HG03565 (cell line): Measurements from ENCODE around the gene FAM83D.
A peak's percentile ranks its signal among the peaks of the same experiment; 100 is the strongest.

Experiments used
- ATAC-seq: cut with Tn5 transposase; IDR thresholded peaks from one replicate; pipeline ENCODE4 v1.9.1; 2021; ENCODE audit warnings: mild to moderate bottlenecking, moderate library complexity; ENCODE audit not compliant: unreplicated experiment

The FAM83D gene, protein sequence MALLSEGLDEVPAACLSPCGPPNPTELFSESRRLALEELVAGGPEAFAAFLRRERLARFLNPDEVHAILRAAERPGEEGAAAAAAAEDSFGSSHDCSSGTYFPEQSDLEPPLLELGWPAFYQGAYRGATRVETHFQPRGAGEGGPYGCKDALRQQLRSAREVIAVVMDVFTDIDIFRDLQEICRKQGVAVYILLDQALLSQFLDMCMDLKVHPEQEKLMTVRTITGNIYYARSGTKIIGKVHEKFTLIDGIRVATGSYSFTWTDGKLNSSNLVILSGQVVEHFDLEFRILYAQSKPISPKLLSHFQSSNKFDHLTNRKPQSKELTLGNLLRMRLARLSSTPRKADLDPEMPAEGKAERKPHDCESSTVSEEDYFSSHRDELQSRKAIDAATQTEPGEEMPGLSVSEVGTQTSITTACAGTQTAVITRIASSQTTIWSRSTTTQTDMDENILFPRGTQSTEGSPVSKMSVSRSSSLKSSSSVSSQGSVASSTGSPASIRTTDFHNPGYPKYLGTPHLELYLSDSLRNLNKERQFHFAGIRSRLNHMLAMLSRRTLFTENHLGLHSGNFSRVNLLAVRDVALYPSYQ

GRCh38 chr20:38926142-38926933 is at the start of gene FAM83D:
TSS of gene FAM83D (plus strand) at chr20:38926417. CDS start at chr20:38926443, 26 bp downstream.
- peak; percentile 87 for ATAC-seq

DNA sequence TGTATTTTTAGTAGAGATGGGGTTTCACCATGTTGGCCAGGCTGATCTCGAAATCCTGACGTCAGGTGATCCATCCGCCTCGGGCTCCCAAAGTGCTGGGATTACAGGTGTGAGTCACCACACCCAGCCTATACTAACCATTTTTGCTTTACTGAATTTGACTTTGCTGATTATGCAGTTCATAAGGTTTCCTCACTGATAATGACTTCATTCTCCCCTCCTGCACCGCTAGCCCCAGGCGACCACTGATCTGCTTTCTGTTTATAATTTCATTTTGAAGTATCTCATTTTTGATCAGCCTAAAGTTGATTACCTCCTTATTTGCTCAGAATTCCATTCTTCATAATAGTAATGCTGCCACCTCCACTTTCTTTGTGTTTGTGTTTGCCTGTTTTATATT is 48.7 kb upstream of the FAM83D start:
- ATAC-seq: no peak

- ATAC-seq: no peak
Measured at GRCh38 chr20:38878866-38879265, 47.4 kb upstream of the FAM83D start.

GRCh38 chr20:38880952-38881735 is 45.1 kb upstream of the FAM83D start:
- no peak for ATAC-seq

DNA sequence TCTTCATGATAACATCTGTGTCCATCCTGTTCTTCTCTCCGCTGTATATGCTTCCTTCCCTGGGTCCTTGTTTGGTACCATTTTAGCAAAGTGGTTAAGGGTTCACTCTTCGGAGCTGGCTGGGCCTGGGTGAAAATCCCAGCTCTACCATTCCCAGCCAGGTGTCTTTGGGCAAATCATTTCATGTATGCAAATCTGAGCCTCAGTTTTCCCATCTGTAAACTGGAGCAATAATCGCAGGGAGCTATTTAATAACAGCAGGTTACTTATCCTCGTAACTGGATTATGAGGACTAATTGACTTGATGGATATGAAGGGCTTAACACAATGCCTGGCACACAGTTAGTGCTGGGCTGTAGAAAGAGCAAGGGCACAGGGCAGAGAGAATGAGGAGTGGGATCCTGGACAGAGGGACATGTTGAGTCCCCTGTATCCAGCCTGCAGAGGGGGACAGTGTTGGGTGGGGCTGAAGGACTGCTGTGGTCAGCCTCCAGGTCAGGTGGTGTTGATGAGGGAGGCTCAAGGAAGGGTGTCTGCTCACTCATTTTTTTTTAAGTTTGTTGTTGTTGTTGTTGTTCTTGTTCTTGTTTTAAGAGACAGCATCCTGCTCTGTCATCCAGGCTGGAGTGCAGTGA is 44.3 kb upstream of the FAM83D start:
- no peak for ATAC-seq

- no peak for ATAC-seq
Measured at GRCh38 chr20:38882600-38882999, 43.6 kb upstream of the FAM83D start.

- no peak for ATAC-seq
Measured at GRCh38 chr20:38883081-38883980, 42.9 kb upstream of the FAM83D start.

- ATAC-seq: no peak
Measured at GRCh38 chr20:38883981-38884733, 42.1 kb upstream of the FAM83D start.

- no peak for ATAC-seq
Measured at GRCh38 chr20:38885357-38885756, 40.9 kb upstream of the FAM83D start.

DNA sequence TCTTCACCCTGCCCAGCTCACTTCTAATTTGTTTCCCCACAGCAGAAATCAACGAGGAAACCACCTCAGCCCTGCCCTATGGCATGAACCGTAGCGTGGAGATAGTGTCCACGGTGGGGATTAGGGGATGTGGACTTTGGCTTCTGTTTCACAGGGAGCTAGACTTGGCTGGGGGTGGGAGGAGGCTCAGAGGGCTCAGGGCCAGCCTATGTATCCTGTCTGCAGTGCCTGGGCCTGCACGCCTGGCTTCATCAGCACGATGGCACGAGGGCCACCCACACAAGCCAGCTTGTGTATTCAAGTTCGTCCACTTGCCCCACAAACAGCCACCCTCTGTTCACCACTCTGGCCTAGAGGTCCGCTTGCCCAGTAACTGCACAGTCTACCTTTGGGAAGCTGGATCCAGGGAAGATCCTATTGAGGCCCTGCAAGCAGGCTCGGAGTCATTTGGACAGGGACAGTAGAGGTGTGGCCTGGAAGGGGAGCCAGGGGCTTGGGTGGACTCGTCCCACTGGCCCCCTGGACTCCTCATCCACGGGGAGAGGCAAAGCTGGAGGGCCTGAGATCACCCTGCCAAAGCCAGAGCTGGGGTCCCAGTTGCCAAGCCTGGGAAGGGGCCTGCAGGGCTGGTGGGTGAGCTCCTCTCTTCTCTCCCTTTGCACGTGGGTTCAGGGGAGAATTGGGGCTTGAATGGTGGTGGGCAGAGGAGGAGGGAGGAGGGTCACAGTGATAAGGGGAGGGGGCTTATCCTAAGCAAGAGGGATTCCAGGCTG is 38.0 kb upstream of the FAM83D start:
- no peak for ATAC-seq

GRCh38 chr20:38889050-38889449 is 37.2 kb upstream of the FAM83D start:
- no peak for ATAC-seq

GRCh38 chr20:38889792-38890496 is 36.3 kb upstream of the FAM83D start:
- ATAC-seq: no peak

DNA sequence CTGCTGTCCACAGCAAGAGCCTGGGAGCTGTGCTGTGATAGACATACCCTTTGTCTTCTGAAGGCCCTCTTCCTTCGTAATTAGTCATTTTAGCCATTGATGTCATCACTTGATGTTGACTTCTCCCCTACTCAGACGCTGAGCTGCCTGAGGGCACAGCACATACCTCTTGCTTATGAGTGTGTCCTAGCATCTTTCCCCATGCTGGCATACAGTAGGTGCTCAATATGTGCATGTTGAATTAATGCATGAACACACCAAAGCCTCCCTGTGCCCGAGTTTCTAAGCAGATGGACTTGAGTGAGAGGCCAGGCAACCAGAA is 35.8 kb upstream of the FAM83D start:
- no peak for ATAC-seq

DNA sequence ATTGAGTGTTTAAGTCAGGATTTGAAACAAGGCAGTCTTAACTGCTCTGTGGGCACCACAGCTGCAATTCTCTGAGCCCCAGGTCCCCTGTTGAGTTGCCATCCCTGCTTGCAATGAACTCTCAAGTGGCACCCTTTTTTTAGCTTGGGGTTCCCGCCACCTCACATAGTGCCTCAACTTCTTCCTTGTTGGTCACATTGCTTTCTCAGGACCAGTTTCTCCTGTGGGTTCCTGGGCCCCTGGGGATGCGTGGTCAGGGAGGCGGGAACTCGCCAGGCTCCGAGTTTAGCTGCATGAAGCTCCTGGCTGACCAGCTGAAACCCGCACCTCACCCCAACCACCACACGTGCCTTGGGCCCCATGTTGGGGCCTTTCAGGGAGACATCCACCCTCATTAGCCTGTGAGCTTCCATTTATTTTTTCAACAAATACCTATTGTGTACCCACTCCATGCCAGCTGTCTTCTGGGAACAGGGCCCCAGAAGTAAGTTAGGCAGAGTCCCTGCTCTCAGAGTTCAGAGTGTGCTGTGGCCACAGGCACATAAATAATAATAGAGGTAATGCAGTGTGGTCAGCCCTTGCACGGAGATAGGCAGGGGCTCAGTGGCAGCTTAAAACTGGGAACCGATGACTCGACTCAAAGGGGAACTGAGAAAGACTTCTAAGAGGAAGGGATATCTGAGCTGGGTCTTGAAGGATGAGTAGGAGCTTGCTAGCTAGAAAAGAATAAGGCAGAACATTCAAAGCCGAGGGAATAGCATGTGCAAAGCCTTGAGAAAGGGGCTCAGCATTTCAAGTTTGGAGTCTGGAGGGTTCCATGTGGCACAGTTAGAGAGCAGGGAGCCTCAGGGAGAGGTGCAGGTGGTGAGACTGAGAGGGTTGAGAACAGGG is 33.9 kb upstream of the FAM83D start:
- ATAC-seq: peak; percentile 57

DNA sequence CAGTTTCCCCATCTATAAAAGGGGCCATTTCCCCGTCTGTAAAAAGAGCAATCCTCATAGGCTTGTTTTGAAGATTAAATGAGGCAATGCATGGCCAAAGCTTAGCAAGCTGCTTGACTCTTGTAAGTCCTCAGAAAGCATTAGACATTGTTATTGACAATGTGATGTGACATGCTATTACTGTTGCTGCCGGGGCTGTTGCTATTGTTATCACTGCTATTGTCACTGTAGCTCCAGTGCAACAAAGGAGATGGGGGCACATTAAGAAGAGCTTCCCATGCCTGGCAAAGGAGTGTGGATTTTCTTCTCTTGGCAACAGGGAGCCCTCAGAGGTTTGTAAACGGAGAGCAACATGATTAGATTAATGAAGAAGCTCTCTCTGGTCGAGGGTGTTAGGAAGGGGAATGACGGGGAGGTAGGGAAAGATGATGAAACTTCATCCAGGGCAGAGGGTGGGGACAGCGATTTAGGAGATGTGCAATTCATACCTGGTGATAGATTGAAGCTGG is 33.1 kb upstream of the FAM83D start:
- no peak for ATAC-seq

DNA sequence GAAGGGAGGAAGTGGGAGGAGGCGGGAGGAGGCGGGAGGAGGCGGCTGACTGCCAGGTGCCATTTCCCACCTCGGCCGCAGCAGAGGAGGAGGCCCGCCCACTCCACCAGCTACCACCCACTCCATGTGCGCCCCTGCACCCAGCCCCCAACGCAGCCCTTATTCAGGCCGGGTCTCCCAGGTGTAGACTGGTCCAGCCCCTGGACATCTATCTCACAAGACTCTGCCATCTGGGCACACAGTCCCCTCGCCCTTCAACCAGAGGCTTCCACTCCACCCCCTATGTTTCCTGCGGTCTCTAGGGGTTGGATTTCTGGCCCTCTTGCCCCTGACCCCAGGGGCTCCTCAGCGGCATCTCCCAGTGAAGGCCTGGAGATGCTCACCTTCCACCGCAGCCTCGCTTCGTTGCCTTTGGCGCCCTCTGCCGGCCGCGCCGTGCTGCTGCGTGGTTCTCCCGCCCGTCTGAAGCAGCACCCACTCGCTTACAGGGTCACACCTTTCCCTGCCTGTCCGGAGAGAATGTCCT is 32.6 kb upstream of the FAM83D start:
- ATAC-seq: peak; percentile 55
